A673 (cell line): Measurements from ENCODE around the gene GLIPR1L1. TPM values are rescaled to one million over a fixed set of nuclear protein-coding genes. Genes with fewer than 3 reads are reported as not detected.

Experiments
- BruUV-seq: library from RNA; stranded (reverse); fragments of 400-500 nt; replicated peaks from 2 replicates; lab custom pipeline; 2021; lab: Mats Ljungman, UMichigan
- CTCF ChIA-PET: fragments of 300-600 bp; sonication (Branson Sonifier 250); formaldehyde crosslinking; loops from one replicate; lab custom pipeline; 2022; ENCODE audit warnings: antibody characterized with exemption; lab: Charles Lee
- POLR2A ChIA-PET: fragments of 300-600 bp; sonication (Branson Sonifier 250); formaldehyde crosslinking; loops from one replicate; lab custom pipeline; 2022; ENCODE audit warnings: antibody characterized with exemption; ENCODE audit not compliant: low non-redundant PET; lab: Charles Lee
- DNase-seq: peaks from one replicate; pipeline ENCODE4 v3.0.0-alpha.2; 2015; ENCODE audit warnings: low spot score
- H3K27ac ChIP-seq: fragments of 200-600 bp; sonication (generic); 2 replicates; pipeline ENCODE4 v1.5.1; 2016; ENCODE audit warnings: mixed run types, low read depth, mild to moderate bottlenecking, mixed read lengths, antibody characterized with exemption, low read length; ENCODE audit not compliant: poor library complexity, severe bottlenecking
- H3K27me3 ChIP-seq: fragments of 200-600 bp; sonication (generic); replicated peaks from 2 replicates; pipeline ENCODE4 v1.6.1; 2017; ENCODE audit warnings: mixed run types, low read depth, mild to moderate bottlenecking, mixed read lengths, antibody characterized with exemption, low read length; ENCODE audit not compliant: insufficient read depth, poor library complexity
- H3K36me3 ChIP-seq: fragments of 200-600 bp; sonication (generic); 2 replicates; pipeline ENCODE4 v1.6.1; 2016; ENCODE audit warnings: mixed run types, mild to moderate bottlenecking, mixed read lengths, antibody characterized with exemption, low read length; ENCODE audit not compliant: insufficient read depth, poor library complexity, severe bottlenecking
- H3K4me1 ChIP-seq: fragments of 200-600 bp; sonication (generic); 2 replicates; pipeline ENCODE4 v1.6.1; 2017; ENCODE audit warnings: mixed run types, mild to moderate bottlenecking, mixed read lengths, antibody characterized with exemption, low read length; ENCODE audit not compliant: insufficient read depth, poor library complexity, severe bottlenecking
- H3K4me3 ChIP-seq: fragments of 200-600 bp; sonication (generic); 2 replicates; pipeline ENCODE4 v1.5.1; 2016; ENCODE audit warnings: low read depth, mixed run types, mild to moderate bottlenecking, mixed read lengths, low read length; ENCODE audit not compliant: poor library complexity, severe bottlenecking
- H3K9me3 ChIP-seq: fragments of 200-600 bp; sonication (generic); 2 replicates; pipeline ENCODE4 v1.6.1; 2016; ENCODE audit warnings: mixed run types, low read depth, mild to moderate bottlenecking, mixed read lengths, antibody characterized with exemption, low read length; ENCODE audit not compliant: poor library complexity, severe bottlenecking
- CTCF ChIP-seq: fragments of 300-800, 200-600 bp; sonication (generic); conservative IDR thresholded peaks from 2 replicates; pipeline ENCODE4 v1.5.1; 2017; ENCODE audit warnings: low read depth, mild to moderate bottlenecking, antibody characterized with exemption, low read length, moderate library complexity, mixed read lengths
- EZH2 ChIP-seq: fragments of 200-600 bp; sonication (generic); IDR thresholded peaks from 2 replicates; pipeline ENCODE4 v1.6.1; 2017; ENCODE audit warnings: borderline replicate concordance, low read depth, mild to moderate bottlenecking, mixed read lengths, antibody characterized with exemption, low read length; ENCODE audit not compliant: poor library complexity, severe bottlenecking
- intact Hi-C: fragments of 100-400 bp; cut with micrococcal nuclease; formaldehyde crosslinking; loops from one replicate; pipeline ENCODE4 v1.10.0; 2022; ENCODE audit not compliant: unreplicated experiment
- total RNA-seq: library from RNA; stranded (reverse); gene quantifications from 2 replicates; pipeline ENCODE4 v1.2.3, GENCODE V29; 2021

GLIPR1L1 gene
- total RNA-seq, 1 experiment from 2014 or later = not detected

GRCh38 chr12:75389706-75390105 is 55.2 kb downstream of the GLIPR1L1 start:
- intact Hi-C loops = loop anchor here (5.0 kb wide), 2 partner anchors 57 to 93 kb away; partner anchors contain the start of genes CAPS2, GLIPR1 and GLIPR1L1
- peak overlapping the region; percentile 56 for H3K4me3 ChIP-seq
- BruUV-seq = no TSS peak

GRCh38 chr12:75390156-75390898 is 55.9 kb downstream of the GLIPR1L1 start:
- TSS peak; percentile 86 for BruUV-seq

More at GRCh38 chr12:75389706-75390105, 55.2 kb downstream of the GLIPR1L1 start:
- peaks cover 9% of the 10 kb centered on the region for H3K4me1 ChIP-seq
- ChIA-PET CTCF (no interaction called here), POLR2A (no interaction called here)
- DNase-seq = no peak
- H3K27me3 ChIP-seq = no peaks in the 10 kb centered on the region
- H3K9me3 ChIP-seq = no peaks in the 10 kb centered on the region
- no peak overlapping the region for H3K27ac ChIP-seq
- no peak for TF ChIP-seq EZH2
- no peak for TF ChIP-seq CTCF
- no peaks in the 10 kb centered on the region for H3K36me3 ChIP-seq

More at GRCh38 chr12:75390156-75390898, 55.9 kb downstream of the GLIPR1L1 start:
- H3K27me3 ChIP-seq = no peaks in the 10 kb centered on the region
- DNase-seq = no peak
- no peak for TF ChIP-seq EZH2
- no peak for TF ChIP-seq CTCF
- peak overlapping the region; percentile 56 for H3K4me3 ChIP-seq
- intact Hi-C loops = loop anchor here (5.0 kb wide), 2 partner anchors 58 to 92 kb away; partner anchors contain the start of genes CAPS2, GLIPR1 and GLIPR1L1
- ChIA-PET POLR2A (no interaction called here), CTCF (interaction anchor here (0.6 to 1.3 kb wide), 6 partner anchors 16 to 276 kb away, joined by 3 to 9 read pairs (median 6); partner anchors contain the start of gene GLIPR1)
- H3K36me3 ChIP-seq = no peaks in the 10 kb centered on the region
- peaks cover 9% of the 10 kb centered on the region for H3K4me1 ChIP-seq
- H3K9me3 ChIP-seq = no peaks in the 10 kb centered on the region
- H3K27ac ChIP-seq = peak overlapping the region; percentile 49
